Right atrium auricular region (tissue), 2 donors: ENCODE results near the gene COL16A1. TPM values are rescaled to one million over a fixed set of nuclear protein-coding genes. Genes with fewer than 3 reads are reported as not detected.

Source experiments
- DNase-seq: peaks from one replicate; pipeline ENCODE4 v3.0.0-alpha.2; 2019; ENCODE audit warnings: low spot score
- H3K27ac ChIP-seq, 2 donors: fragments of 200-600 bp; sonication (generic); 1 replicate in 1 of 2; 2 replicates in 1 of 2; pipeline ENCODE4 v1.5.1; 2016 to 2019
- H3K27me3 ChIP-seq, 2 donors: fragments of 200-600 bp; sonication (generic); one replicate each; pipeline versions ENCODE4 v1.5.1 to v1.6.0; 2017 to 2019
- H3K36me3 ChIP-seq: fragments of 200-600 bp; sonication (generic); one replicate; pipeline ENCODE4 v1.5.1; 2016
- H3K4me1 ChIP-seq, 2 donors: fragments of 200-600 bp; sonication (generic); one replicate each; pipeline versions ENCODE4 v1.5.1 to v1.6.0; 2017 to 2019
- H3K4me3 ChIP-seq, 2 donors: fragments of 200-600 bp; sonication (generic); 1 replicate in 1 of 2; 2 replicates in 1 of 2; pipeline ENCODE4 v1.5.1; 2017 to 2019; ENCODE audit warnings: mild to moderate bottlenecking in 1 of 2, moderate library complexity in 1 of 2
- H3K9me3 ChIP-seq, 2 donors: fragments of 200-600 bp; sonication (generic); one replicate each; pipeline ENCODE4 v1.5.1; 2019
- CTCF ChIP-seq, 2 donors: fragments of 200-600 bp; sonication (generic); IDR thresholded peaks; one replicate each; pipeline ENCODE4 v1.5.1; 2019; ENCODE audit warnings: antibody characterized with exemption in 2 of 2
- total RNA-seq, 2 donors: library from RNA; depleted of rRNA; stranded (reverse); fragments of >200 nt; gene quantifications; one replicate each; pipeline ENCODE4 v1.1.0, GENCODE V29; 2016

Gene COL16A1
- total RNA-seq, 2 donors from 2014 or later, result 31.2 to 34.4 TPM

GRCh38 chr1:31697369-31697984 lies 6.3 kb downstream of the COL16A1 start:
- H3K4me3 ChIP-seq, result no peak overlapping the region
- H3K27ac ChIP-seq, result no peak overlapping the region
- no peak for TF ChIP-seq CTCF (IDR thresholded peaks at IDR 0.05)
- no peaks in the 10 kb centered on the region for H3K9me3 ChIP-seq
- H3K36me3 ChIP-seq, result peaks cover 8% of the 10 kb centered on the region
- no peak for DNase-seq
- H3K4me1 ChIP-seq, result peaks cover 0 to 42% of the 10 kb centered on the region in 2 donors
- no peaks in the 10 kb centered on the region for H3K27me3 ChIP-seq

- H3K4me1 ChIP-seq, result peaks cover 0 to 30% of the 10 kb centered on the region in 2 donors
- H3K27ac ChIP-seq, result no peak overlapping the region
- DNase-seq, result no peak
- H3K9me3 ChIP-seq, result no peaks in the 10 kb centered on the region
- TF ChIP-seq CTCF (IDR thresholded peaks at IDR 0.05), result no peak
- no peak overlapping the region for H3K4me3 ChIP-seq
- H3K36me3 ChIP-seq, result peaks cover 8% of the 10 kb centered on the region
- H3K27me3 ChIP-seq, result no peaks in the 10 kb centered on the region
Measured at GRCh38 chr1:31696242-31696641, 7.6 kb downstream of the COL16A1 start.

DNA sequence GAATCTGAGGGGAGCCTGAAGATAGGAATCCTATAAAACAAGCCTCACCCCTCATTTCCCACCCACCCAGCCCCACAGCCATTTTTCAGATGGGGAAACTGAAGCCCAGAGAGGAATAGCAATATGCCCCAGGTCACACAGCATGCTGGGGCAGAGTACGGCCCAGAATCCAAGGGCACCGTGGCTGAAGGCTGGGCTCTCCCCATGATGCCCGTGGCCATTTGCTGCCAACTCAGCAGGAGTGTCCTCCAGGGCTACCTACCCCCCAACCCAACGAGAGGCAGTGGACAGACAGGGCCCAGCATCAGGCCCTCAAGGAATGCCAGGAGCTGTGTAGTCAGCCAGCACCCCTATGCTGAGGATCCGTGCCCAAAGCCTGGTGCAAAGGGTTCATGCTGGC lies 8.5 kb downstream of the COL16A1 start:
- H3K4me1 ChIP-seq, result peaks cover 0 to 21% of the 10 kb centered on the region in 2 donors
- H3K27me3 ChIP-seq, result no peaks in the 10 kb centered on the region
- H3K9me3 ChIP-seq, result no peaks in the 10 kb centered on the region
- H3K4me3 ChIP-seq, result no peak overlapping the region
- no peak overlapping the region for H3K27ac ChIP-seq
- no peak for DNase-seq
- peaks cover 8% of the 10 kb centered on the region for H3K36me3 ChIP-seq
- TF ChIP-seq CTCF (IDR thresholded peaks at IDR 0.05), result no peak

DNA sequence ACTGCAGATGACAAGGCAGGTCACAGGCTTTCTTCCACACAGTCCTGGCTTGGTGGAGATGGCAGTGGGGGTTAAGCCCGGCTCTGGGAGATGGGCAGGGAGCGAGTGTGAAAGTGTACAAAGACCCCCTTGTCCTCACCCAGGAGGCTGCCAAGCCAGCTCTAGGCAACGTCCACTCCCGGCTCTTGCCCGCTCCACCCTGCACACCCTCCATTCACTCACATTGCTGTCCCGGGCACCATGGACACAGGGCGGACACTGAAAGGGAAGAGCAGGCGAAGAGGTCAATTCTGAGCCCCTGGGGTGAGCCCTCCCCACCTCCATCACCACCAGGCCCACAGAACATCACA lies 8.9 kb downstream of the COL16A1 start:
- no peaks in the 10 kb centered on the region for H3K27me3 ChIP-seq
- no peak for TF ChIP-seq CTCF (IDR thresholded peaks at IDR 0.05)
- H3K9me3 ChIP-seq, result no peaks in the 10 kb centered on the region
- no peak overlapping the region for H3K4me3 ChIP-seq
- peaks cover 0 to 17% of the 10 kb centered on the region in 2 donors for H3K4me1 ChIP-seq
- DNase-seq, result no peak
- no peak overlapping the region for H3K27ac ChIP-seq
- H3K36me3 ChIP-seq, result peaks cover 8% of the 10 kb centered on the region

GRCh38 chr1:31694069-31694963 lies 9.5 kb downstream of the COL16A1 start:
- Histone ChIP-seq H3K4me3 (no peak overlapping the region), H3K9me3 (no peaks in the 10 kb centered on the region), H3K27me3 (no peaks in the 10 kb centered on the region), H3K27ac (no peak overlapping the region), H3K4me1 (peaks cover 0 to 11% of the 10 kb centered on the region in 2 donors), H3K36me3 (peaks cover 8% of the 10 kb centered on the region)
- DNase-seq, result no peak
- TF ChIP-seq CTCF (IDR thresholded peaks at IDR 0.05), result no peak
